Omental fat pad (tissue), 4 donors: ENCODE measurements around the gene EFCAB9. TPM values are rescaled to one million over a fixed set of nuclear protein-coding genes. Genes with fewer than 3 reads are reported as not detected.

Source experiments
- ATAC-seq: fragments of 150-250 bp; one replicate; pipeline ENCODE4 v1.9.1; 2016; ENCODE audit warnings: mild to moderate bottlenecking, moderate library complexity; ENCODE audit not compliant: low FRiP score
- DNase-seq: peaks from one replicate; pipeline ENCODE4 v3.0.0-alpha.2; 2019; ENCODE audit warnings: low spot score
- CTCF ChIP-seq, 3 donors: fragments of 450-650 bp; IDR thresholded peaks; one replicate each; pipeline ENCODE4 v1.5.1; 2016 to 2017; ENCODE audit warnings: antibody characterized with exemption in 3 of 3, mild to moderate bottlenecking in 3 of 3, moderate library complexity in 2 of 3
- total RNA-seq, 4 donors: library from RNA; depleted of rRNA; stranded (reverse); fragments of >200 nt; gene quantifications; one replicate each; pipeline ENCODE4 v1.1.0, GENCODE V29; 2016

Gene EFCAB9
- total RNA-seq, 4 donors from 2014 or later, result not detected

DNA sequence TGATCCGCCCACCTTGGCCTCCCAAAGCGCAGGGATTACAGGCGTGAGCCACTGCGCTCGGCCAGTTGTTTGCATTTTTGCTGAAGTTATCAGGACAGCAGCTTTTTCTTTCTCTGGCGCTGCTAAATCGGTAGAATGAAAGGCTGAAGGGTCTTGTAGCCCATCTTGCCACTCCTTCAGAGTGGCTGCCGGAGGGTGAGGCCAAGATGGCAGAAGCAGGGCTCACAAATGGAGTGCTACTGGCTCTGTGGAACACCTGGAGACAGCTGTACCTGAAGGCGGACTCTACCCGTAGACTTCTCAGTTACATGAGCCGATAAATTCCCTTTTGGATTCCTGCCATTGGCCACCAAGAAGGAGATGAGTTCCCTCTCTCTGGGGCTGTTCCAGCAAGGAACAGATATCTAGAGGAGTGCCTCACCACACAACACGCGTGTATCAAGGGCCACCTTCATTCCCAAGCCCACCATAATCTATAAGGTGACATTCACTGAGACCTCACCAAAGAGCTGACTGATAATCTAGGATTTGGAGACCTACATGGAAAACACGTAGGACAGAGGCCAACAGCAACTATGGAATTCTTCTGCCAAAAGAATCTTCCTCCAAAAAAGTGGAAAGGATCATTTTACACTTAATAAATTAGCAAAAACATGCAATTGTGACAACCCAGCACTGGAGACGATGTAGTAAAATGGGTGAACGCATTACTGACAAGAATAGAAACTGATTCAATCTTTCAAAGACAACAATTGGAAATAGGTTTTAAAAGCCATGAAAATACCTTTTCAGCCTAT is 27.7 kb upstream of the EFCAB9 start:
- ATAC-seq, result no peak
- TF ChIP-seq CTCF (IDR thresholded peaks at IDR 0.05), result no peak
- no peak for DNase-seq

GRCh38 chr5:172167895-172168294 is 26.1 kb upstream of the EFCAB9 start:
- TF ChIP-seq CTCF (IDR thresholded peaks at IDR 0.05), result no peak
- ATAC-seq (no peak), DNase-seq (no peak)

DNA sequence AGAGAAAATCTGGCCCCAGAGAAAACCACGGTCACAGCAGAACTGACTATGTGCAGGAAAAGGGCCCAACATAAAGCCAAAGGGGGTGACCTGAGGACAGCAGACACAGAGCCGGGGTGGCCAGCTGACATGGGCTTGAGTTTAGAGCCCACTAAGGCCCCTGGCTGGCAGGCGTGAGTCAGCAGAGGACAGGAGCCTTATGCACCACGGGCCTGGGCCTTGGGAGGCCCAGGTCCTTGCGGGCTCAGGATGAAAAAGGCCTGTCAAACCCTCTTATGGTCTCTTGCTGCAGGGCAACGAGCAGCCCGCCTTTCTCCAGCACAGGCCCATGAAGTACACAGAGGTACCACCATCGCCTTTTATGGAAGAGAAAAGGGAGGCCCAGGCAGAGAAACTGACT is 25.7 kb upstream of the EFCAB9 start:
- no peak for DNase-seq
- no peak for ATAC-seq
- no peak for TF ChIP-seq CTCF (IDR thresholded peaks at IDR 0.05)

GRCh38 chr5:172169216-172169615 is 24.8 kb upstream of the EFCAB9 start:
- ATAC-seq, result no peak
- no peak for TF ChIP-seq CTCF (IDR thresholded peaks at IDR 0.05)
- no peak for DNase-seq

- DNase-seq (no peak), ATAC-seq (no peak)
- no peak for TF ChIP-seq CTCF (IDR thresholded peaks at IDR 0.05)
Observed at GRCh38 chr5:172170251-172170701, 23.7 kb upstream of the EFCAB9 start.

- ATAC-seq, result no peak
- TF ChIP-seq CTCF (IDR thresholded peaks at IDR 0.05), result no peak
- no peak for DNase-seq
Observed at GRCh38 chr5:172171118-172171517, 22.9 kb upstream of the EFCAB9 start.

DNA sequence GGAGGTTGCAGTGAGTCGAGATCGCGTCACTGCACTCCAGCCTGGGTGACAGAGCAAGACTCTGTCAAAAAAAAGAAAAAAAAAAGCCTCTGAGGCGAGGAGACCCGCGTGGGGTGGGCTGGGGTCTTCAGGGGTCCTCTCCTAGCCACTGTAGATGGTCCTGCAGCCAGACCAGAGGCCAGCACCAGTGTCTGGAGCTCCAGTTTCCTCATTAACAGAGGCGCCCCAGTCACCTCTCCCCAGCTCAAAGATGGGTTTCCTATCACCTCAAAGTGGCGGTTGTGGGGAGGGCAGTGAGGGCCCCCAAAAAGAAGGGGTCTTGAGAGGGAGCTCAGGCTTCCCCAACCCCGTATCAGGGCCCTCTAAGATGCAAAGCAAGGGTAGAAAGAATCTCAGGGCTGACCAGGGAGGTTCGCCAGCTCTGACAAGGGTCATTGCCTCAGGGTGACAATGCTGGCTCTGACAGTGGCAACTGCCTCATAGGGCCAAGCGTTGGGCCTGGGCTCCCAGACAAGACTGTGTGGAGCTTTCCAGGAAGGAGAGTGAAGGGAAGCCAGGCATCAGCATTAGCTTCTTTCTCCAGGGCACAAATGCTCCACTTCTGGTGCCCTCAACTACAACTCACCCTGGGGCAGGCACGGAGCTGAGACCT is 20.9 kb upstream of the EFCAB9 start:
- no peak for ATAC-seq
- no peak for DNase-seq
- no peak for TF ChIP-seq CTCF (IDR thresholded peaks at IDR 0.05)
